NCI-H146 (cell line): ENCODE data around the gene GRIN2A.

Experiments
- DNase-seq: peaks from one replicate; lab custom pipeline; 2025; lab: John Stamatoyannopoulos, UW

GRIN2A gene

DNA sequence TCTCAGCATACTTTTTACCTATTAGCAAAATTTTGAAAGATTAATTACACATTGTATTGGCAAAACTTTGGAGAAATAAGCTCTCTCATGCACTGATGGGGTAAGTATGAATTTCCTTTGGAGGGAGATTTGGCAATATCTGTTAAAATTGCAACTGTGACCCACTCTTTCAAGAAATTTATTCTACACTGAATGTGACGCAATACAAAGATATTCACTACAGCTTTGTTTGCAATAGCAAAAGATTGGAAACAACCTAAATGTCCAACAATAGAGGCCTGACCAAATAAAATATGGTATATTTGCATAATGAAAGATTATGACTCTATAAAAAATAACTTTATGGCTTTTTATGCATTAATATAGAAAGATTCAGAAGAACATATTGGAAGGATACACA lies 363.5 kb downstream of the GRIN2A start:
- no peak for DNase-seq

DNA sequence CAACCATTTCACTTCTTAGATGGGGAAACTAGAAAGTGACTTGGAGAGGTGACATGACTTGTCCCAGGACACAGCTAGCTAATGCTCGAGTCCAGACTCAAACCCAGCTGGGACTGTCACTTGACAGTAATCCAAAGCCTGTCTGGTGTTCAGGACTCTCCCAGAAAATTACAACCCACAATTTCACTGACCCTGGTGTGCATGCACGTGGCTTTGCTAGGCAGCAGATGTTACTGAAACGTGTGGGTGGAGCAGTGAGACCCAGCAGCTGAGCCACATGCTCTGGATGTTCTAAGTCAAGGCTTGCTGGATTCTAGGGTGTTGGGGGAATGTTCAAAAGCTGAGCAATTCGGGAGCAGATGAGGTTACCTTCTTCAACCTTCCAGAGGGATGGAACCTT lies 364.6 kb downstream of the GRIN2A start:
- no peak for DNase-seq

DNA sequence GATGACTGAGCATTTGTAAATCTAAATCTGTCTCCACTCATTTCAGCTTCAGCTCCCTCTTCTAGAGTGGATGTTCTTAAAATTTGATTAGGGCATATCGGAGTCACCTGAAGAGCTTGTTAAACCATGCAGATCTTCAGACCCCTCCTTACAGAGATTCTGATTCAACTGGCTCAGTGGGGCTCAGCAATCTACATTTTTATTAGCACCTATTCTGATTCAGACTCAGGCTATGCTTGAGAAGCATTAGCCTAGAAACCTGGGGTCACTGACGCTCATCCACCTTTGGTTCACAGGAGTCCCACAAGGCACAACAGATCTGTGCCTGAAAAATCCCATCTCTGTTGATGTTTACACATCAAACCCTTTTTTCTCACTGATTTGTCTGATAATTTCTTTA lies 365.6 kb downstream of the GRIN2A start:
- DNase-seq, result no peak

DNA sequence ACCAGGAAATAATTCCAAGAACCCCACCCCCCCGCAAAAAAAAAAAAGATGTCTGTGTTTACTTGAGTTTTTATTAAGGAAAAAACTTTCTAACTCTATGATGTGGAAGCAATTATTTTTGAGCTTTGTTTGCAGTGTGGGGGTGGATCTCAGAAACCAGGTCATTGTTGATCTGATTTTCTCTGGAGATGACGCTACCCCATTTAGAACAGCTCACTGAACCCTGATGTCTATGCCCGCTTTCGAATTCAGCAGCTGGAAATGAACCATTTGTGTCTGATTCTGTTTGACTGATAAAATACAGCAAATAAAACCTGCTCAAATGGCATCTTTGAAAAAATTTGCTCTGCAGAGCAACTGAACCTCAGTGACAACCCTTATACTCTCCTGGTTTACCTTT lies 368.6 kb downstream of the GRIN2A start:
- no peak for DNase-seq

DNA sequence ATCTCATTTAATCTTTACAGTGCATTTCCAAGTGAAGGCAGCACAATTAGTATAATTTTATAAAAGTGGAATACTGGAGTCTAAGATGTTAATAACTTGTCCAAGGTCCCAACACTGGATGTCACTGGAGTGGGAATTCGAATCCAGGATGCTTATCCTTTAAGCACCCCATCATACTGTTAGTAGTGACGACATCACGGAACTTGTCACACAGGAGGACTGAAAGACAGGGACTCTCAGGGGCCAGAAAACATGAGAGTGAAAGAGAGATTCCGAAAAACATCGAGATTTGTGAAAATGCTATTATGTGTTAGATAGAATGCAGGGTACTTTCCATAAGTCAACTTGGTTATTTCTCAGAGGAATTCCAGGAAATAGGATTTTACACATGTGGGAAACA lies 374.0 kb downstream of the GRIN2A start:
- no peak for DNase-seq

DNA sequence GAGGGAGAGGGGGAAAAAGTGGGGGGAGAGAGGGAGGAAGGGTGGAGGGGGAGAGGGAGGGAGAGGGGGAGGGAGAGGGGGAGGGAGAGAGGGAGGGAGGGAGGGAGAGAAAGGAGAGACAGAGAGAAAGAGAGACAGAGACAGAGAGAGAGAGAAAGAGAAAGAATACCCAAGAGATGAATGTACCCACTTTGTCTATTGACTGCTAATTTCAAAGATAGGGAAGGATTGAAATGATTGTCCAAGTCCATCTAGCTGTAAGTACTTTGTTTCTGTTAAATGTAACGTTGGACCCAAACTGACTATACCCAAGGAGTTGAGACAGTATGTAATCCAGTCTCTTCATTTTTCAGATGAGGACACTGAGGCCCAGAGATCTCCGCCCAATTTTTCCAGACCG lies 374.9 kb downstream of the GRIN2A start:
- DNase-seq, result no peak

DNA sequence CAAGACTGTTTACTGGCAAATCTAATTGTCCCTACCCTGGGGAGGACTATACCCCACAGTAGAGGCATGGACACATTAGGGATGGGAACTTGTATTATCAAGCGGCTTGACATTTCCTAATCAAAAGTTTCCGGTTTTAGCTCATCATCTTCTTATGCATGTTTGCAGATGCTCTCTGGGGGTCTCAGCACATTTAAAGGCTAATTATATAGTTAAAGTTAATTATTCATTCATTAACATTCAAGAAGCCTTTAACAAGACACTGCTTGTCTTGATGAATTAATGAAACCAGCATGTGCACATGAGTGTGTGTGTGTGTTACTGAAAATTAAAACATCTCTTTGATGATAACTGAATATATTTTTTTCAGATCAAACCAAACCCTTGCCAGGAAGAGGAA lies 377.1 kb downstream of the GRIN2A start:
- no peak for DNase-seq

DNA sequence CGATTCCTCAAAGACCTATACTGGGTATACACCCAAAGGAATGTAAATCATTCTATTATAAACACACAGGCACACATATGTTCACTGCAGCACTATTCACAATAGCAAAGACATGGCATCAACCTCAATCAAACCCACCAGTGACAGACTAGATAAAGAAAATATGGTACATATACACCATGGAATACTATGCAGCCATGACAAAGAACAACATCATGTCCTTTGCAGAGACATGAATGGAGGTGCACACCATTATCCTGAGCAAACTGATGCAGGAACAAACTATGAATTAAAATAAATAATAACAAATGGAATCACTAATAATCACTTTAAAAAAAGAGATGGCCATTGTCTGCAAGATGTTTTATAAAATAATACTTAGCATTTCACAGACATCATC lies 380.1 kb downstream of the GRIN2A start:
- DNase-seq, result no peak

DNA sequence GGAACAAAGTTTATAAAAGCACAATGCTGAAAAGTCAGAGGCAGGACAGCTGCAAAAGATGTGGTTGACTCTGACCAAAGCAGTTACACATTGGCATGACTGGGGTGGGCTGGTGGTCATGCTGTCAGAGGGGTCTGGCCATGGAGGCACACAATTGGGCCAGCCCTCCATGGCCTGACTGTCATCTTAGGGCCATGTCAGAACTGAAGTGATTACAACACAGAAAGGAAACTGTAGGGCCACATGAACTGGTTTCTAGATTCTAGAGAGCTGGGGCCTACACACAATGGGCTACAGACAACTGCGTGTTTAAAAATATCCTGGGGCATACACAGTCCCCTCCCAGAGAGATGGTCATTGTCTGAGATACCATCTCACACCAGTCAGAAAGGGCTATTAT lies 380.6 kb downstream of the GRIN2A start:
- no peak for DNase-seq

DNA sequence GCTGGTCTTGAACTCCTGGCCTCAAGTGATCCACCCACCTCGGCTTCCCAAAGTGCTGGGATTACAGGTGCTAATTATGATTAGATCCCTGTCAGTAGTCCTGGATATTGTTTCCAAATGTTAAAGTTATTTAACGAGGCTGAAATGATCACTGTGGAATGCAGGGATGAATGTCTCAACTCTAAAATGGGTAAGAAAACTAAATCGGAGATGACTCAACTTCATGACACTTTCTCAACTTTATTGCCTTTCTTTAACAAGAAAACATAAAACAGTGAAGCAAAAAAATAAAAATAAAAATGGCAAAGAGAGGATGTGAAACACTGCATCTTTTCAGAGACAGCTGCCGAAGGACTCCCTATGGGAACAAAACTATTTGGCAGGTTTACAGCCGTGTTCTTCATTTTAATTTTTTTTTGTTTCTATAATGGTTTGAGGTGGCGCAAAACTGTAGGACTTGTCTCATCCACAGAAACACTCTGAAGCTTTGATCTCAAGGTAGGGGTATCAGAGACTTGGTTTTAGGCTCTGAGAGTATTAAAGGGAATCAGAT lies 382.0 kb downstream of the GRIN2A start:
- no peak for DNase-seq

DNA sequence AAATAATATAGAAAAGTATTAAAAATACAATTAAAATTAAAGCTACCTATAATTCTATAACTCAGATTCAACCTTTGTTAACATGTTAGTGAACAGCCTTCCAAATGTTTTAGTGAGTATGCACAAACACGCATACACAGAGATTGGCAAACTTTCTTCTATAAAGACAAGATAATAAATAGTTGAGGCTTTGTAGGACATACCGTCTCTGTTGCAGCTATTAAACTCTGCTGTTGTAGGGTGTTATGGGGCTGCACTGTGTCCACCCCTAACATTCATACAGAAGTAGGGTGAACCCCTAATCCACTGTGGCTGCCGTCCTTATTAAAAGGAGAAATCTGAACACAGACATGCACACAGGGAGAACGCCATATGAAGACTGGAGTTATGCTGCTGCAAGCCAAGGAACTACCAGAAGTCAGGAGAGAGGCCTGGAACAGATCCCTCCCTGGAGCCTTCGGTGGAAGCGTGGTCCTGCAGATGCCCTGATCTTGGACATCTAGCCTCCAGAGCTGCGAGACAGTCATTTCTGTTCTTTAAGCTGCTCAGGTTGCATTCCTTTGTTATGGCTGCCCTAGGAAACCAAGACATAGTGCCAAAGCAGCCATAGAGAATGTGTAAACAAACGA lies 383.2 kb downstream of the GRIN2A start:
- DNase-seq, result no peak

DNA sequence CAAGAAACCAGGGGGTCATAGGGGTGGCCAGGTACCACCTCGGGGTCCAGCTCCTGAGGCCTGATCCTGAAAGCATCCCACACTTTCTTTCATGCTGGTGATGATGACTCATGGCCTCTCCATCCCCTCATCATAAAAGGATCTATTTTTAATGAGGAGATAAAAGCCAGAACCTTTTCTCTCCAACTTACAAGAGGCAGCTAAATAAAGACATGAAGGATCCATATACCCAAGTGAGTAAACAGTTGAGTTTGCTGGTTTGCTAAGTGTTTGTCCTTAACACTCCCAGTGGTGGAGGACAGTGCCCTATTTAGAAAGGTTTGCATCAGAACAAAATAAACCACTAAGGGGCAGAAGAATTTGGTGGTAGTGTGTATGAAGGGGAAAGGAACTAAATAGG lies 383.8 kb downstream of the GRIN2A start:
- no peak for DNase-seq

DNA sequence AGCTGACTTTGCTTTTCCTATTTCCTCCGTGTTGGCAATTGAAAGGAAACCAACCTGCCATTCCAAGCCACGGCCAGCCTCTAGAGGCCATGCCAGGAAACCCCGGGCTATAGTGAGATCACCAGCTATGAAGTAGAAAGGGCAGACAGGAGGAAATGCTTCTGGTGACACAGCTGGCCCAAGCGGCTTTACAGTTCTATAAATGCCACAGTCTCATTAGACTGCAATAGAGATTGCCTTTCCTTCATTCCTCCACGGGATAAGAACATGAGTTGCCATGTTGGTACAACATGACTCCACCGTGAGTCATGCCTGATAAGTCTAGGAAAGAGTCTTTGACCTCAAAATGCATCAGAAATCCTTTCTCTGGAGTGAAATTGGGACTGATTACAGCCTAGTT lies 384.9 kb downstream of the GRIN2A start:
- no peak for DNase-seq

DNA sequence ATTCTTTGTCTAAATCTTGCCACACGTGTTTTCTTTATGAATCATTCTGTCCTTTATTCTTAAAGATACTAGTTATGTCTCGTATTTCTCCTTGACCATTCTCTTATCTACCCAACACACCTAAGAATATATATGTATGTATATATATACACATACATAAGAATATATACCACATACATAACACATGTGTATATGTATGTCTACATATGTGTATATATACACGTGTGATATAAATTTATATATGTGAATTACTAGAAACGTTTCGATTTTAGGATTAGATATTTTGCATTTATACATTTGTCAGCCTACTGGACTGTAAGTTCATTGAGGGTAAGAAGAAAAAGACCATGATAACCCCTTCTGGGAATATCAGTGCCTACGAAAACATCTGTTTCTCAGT lies 388.6 kb downstream of the GRIN2A start:
- DNase-seq, result no peak

DNA sequence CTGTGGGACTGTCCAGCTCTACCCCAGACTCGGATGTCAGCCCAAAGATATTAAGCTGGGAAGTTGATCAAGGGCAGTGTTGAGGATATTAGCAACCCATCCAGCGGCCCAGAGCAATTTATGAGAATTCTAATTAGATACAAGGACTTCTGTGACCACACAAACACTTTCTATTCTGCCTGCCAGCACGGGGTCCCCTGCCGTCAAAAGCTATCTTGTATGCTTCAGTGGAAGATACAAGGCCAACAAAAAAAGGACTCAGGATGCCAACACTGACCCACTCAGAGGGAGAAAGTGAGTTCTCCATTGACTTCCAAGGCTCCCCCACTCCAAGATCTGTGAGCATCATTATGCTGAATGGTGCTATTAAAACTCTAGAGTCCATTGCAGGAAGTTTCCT lies 390.7 kb downstream of the GRIN2A start:
- DNase-seq, result no peak

DNA sequence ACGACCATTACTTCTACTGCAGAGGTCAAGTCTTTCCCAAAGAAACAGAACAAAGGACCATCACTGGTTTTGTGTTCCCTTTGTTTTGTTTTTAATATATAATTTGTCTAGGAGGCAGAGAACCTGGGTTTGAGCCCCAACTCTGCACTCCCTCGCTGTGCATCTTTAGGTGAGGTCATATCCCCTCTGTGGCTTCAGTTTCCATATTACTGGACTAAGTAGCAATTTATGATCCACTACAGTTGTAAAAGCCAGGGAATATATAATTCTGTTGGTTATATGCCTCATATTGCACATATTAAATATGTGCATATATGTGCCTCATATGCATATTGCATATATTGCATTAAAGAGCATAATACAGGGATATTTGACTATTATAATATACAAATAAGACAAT lies 392.0 kb downstream of the GRIN2A start:
- DNase-seq, result no peak

DNA sequence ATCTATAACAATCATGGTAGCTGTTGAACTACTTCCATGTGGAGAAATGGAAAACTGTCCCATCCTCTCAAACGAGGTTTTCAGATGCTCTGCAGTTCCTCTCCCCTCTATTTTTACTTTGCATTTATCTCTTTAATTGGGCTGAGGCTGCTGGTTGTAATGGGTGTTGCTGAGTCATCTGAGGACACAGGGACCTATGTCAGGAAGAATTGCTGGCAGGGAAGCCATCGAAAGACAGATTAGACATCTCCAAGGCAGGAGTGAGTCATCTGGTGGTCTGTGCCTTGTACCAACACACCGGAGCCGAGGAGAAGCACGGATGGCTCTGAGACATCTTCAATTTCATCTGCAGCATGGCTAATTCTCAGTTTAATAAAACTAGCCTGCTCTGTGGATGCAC lies 394.5 kb downstream of the GRIN2A start:
- no peak for DNase-seq

DNA sequence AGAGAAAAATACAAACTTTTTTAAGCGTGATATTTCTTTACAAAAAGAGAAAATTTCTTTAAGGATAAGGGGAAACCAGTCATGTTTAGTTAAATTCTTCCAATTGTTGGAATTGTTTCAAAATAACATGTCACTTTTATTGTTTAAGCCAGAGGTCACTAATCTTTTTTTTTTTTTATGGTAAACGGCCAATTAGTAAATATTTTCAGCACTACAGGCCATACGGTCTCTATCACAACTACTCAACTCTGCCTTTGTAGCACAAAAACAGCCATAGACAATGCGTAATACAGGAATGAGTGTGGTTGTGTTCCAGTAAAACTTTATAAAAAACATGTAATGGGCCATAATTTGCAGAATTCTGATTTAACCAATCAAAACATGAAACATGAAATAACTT lies 401.4 kb downstream of the GRIN2A start:
- no peak for DNase-seq

DNA sequence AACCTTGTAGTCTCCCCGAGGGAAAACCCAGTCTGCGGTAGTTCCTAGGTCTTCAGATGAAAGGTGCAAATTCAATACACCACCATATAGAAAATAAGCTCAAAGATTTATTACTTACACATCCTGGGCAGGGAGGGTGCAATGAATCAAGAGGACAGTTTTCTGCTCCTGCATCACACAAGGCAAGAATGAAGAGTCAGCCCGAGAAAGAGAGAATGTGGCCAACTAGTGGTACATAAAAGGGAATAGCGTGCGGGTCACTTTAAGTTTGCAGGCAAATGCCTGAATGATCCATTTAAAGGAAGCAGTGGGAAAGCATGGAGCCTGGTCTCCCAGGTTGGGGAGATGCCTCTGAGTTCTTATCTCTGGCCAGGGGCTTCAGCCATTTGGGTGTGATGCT lies 403.4 kb downstream of the GRIN2A start:
- DNase-seq, result no peak

DNA sequence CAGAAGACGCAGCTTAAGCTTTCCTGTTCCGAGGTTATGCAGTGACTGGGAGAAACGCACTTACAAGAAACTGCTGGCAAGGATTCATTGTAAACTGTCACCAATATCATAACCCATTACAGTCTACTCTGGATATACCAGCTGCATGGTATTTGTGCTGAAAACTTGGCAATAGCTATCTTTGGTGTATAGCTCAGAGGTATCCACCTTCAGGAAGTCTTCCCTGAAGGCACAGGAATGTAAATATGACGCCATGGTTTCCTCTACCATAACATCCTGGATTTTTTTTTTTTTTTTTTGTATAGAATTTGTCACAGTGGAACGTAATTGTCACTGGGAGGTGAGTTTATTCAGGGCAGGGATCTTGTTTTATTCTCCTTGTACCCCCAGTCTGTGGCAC lies 406.2 kb downstream of the GRIN2A start:
- no peak for DNase-seq

DNA sequence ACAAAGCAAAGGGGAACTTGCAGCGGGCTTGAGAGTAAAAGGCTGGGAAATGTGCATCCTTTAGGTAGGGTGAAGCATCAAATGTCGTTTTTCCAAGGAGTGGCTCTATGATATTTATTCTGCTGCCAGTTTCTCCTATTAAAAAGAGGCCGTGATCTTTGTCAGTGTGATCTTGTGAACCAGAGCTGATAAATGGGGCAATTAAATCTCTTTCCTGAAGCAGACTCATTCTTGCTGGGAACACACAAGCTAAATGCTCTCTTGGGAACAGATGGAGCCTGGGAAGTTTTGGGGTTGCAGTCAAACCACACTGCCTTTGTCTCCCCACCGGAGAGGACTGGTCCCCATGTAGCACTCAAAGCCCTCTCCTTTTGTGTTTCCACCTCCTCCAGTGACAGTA lies 408.9 kb downstream of the GRIN2A start:
- no peak for DNase-seq

DNA sequence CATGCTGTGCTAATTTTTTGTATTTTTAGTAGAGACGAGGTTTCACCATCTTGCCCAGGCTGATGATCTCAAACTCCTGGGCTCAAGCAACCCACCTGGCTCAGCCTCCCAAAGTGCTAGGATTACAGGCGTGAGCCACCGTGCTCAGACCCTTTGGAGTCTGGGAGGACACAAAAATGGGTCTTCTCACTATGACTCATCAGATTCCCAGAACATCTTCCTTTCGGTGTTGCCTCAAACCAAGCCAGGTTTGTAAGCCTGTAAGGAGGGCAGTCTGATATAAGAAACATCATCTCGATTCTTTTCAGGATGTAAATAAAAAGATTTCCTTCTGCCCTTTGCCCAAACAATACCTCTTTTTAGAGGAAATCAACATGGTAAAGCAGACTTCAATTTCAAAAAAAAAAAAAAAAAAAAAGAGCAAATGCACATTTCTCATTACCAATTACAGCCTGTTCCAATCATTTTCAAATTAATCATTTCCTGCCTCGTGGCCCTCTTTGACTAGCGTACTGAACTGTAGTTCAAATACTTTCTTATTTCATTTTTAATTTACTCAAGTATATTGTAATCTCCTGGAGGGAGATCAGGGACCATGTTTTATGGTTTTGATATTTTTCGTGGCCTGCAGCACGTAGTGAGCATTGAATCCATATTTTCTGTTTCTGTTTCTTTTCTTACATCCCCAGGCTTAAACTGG lies 409.6 kb downstream of the GRIN2A start:
- DNase-seq, result no peak

DNA sequence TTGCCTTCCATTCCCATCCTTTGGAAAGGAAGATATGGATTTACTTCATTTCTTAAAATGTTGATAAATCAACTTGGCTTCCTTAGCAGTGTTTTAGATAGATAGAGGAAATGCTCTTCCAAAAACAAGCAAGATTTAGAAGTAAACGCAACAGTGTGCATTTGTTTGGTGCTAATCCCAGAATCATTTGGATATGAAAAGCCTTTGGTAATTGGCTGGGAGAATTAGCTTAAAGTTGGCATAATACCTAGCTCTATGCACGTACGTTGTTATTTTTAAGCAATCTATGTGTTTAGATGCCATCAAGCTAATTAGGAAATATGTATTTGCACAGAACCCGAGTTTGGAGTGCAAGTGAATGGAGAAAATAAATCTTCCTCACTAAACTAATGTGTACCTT lies 415.3 kb downstream of the GRIN2A start:
- no peak for DNase-seq

DNA sequence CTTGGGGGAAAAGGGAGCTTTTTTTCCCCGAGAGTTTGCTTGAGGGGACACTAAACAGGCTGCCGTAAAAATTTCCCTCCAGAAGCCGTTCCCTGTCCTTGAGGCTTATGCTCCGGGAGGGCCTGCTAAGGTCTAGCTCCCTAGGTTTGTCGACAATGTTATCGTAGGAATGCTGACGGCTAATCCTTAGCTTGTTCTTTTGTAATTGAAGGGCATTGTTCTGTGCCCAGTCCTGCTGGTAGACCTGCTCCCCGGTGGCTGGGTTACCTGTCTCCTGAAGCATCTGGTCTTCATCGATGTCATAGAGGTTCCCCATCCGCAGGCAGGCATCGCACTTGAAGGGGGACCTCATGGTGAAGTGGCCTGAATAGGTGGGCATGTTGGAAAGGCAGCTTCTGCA lies 418.7 kb downstream of the GRIN2A start:
- DNase-seq, result no peak
